ENCODE measurements around the gene DNAJB11. TPM values are rescaled to one million over a fixed set of nuclear protein-coding genes. Genes with fewer than 3 reads are reported as not detected.

DNAJB11 gene
- total RNA-seq, 4 donors from 2014 or later = 61.4 to 156 (median 108) TPM

DNA sequence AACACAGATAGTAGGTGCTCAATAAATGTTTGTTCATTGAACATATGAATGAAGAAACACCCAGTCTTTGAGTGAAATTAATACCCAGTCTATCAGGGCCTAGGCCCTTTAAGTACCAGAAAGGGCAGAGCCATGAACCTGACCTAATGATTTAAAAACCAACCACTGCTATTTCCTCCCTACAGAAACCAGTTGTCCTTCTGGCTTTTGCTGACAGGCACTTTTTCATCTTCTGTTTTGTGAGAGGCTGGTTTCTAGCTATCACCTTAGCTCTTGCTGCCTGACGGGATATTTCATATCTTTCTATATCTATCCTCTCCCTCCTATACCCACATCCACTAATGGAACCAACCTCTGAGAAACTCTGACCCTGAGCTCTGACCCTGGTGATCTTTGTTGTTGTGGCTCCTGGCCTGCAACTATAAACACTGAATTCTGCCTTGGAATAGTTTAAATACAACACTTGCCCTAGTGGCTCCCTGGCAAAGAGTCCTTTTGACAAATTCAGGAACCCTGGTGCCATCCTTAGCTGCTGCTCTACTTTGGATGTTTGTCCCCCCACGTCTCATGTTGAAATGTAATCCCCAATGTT is 38.2 kb downstream of the DNAJB11 start:
- DNase-seq = no peak
- Histone ChIP-seq H3K27ac (no peak overlapping the region), H3K9me3 (no peaks in the 10 kb centered on the region), H3K27me3 (no peaks in the 10 kb centered on the region), H3K4me3 (replicated peaks in 1 of 3) (no peak overlapping the region), H3K4me1 (no peaks in the 10 kb centered on the region), H3K36me3 (no peaks in the 10 kb centered on the region)
- TF ChIP-seq CTCF (IDR thresholded peaks at IDR 0.05) (no peak), POLR2A (IDR thresholded peaks at IDR 0.05) (no peak)
- 76 to 95% methylated on average over 2 of the region's 2 CpGs for WGBS, 2 donors
- intact Hi-C loops (cut with DNase I) = no loop called here

DNA sequence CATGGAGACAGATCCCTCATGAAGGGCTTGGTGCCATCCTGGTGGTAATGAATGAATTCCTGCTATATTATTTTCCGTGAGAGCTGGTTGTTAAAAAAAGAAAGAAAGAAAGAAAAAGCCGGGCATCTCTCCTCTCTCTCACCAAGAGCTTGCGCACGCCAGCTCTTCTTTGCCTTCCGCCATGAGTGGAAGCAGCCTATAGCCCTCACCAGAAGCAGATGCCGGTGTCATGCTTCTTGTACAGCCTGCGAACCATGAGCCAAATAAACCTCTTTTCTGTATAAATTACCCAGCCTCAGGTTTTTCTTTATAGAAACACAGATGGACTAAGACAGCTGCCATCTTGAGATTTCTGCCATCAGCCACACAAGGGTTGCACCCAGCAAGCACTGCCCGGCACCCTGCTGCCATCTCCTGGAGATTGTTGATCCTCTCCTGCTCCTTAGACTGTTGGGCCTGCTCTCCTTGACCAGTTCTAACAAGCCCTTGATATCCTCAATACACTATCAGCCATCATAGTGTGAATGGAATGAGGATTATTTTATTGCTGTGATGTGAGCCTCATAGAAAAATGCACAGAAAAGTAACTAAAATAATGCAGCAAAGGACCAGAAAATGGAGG is 38.8 kb downstream of the DNAJB11 start:
- no peaks in the 10 kb centered on the region for H3K36me3 ChIP-seq
- no peak overlapping the region for H3K27ac ChIP-seq
- intact Hi-C loops (cut with DNase I) = no loop called here
- no peaks in the 10 kb centered on the region for H3K4me1 ChIP-seq
- no peak for DNase-seq
- no peaks in the 10 kb centered on the region for H3K27me3 ChIP-seq
- WGBS, 2 donors = 90 to 93% methylated on average over 8 of the region's 8 CpGs
- TF ChIP-seq CTCF (IDR thresholded peaks at IDR 0.05) (peak in 1 of 6 experiments; percentile 5), POLR2A (IDR thresholded peaks at IDR 0.05) (no peak)
- H3K9me3 ChIP-seq = no peaks in the 10 kb centered on the region
- H3K4me3 ChIP-seq (replicated peaks in 1 of 3) = no peak overlapping the region

- H3K27ac ChIP-seq = no peak overlapping the region
- H3K9me3 ChIP-seq = no peaks in the 10 kb centered on the region
- no peak for TF ChIP-seq CTCF (IDR thresholded peaks at IDR 0.05)
- no peak for TF ChIP-seq POLR2A (IDR thresholded peaks at IDR 0.05)
- DNase-seq = no peak
- H3K36me3 ChIP-seq = no peaks in the 10 kb centered on the region
- no peak overlapping the region for H3K4me3 ChIP-seq (replicated peaks in 1 of 3)
- H3K4me1 ChIP-seq = peaks cover 0 to 5% of the 10 kb centered on the region in 2 donors
- intact Hi-C loops (cut with DNase I) = loop anchor here (10.0 kb wide), 1 partner anchor 143 kb away; no protein-coding TSS in a partner anchor
- no peaks in the 10 kb centered on the region for H3K27me3 ChIP-seq
- 43 to 58% methylated on average over 5 of the region's 5 CpGs for WGBS, 2 donors
Measured at GRCh38 chr3:186612065-186612464, 41.5 kb downstream of the DNAJB11 start.

- Histone ChIP-seq H3K36me3 (no peaks in the 10 kb centered on the region), H3K9me3 (no peaks in the 10 kb centered on the region), H3K4me1 (peaks cover 3 to 9% of the 10 kb centered on the region in 2 donors), H3K27me3 (no peaks in the 10 kb centered on the region), H3K27ac (no peak within 1 kb of the TSS), H3K4me3 (replicated peaks in 1 of 3) (no peak within 1 kb of the TSS)
- no peak for TF ChIP-seq POLR2A (IDR thresholded peaks at IDR 0.05)
- TF ChIP-seq CTCF (IDR thresholded peaks at IDR 0.05) = no peak
- DNase-seq = no peak
- 83 to 91% methylated on average over 7 of the region's 7 CpGs for WGBS, 2 donors
- intact Hi-C loops (cut with DNase I) = loop anchor here (10.0 kb wide), 1 partner anchor 142 kb away; no protein-coding TSS in a partner anchor
Measured at GRCh38 chr3:186612721-186613636, 42.5 kb downstream of the DNAJB11 start, which contains the start of gene AHSG. AHSG (plus strand) TSS chr3:186613060; CDS start chr3:186613142, 82 bp downstream.

Data from thyroid gland (tissue), 4 donors.